H1 (cell line): Measurements from ENCODE around the gene CLUH. TPM values are rescaled to one million over a fixed set of nuclear protein-coding genes. Genes with fewer than 3 reads are reported as not detected.

Source experiments
- CTCF ChIA-PET: fragments of 300-600 bp; sonication (Branson Sonifier 250); formaldehyde crosslinking; loops from one replicate; lab custom pipeline; 2021; ENCODE audit not compliant: partially characterized antibody; lab: Charles Lee
- POLR2A ChIA-PET: fragments of 300-600 bp; sonication (Branson Sonifier 250); formaldehyde crosslinking; loops from one replicate; lab custom pipeline; 2021; ENCODE audit warnings: inconsistent platforms; ENCODE audit not compliant: partially characterized antibody; lab: Charles Lee
- DNase-seq, 2 experiments: peaks; one replicate each; pipeline versions ENCODE4 v3.0.0 to v3.0.0-alpha.2; 2010 to 2022; ENCODE audit warnings: low spot score in 2 of 2, low read depth in 1 of 2, mixed read lengths in 1 of 2
- FAIRE-seq: peaks from 2 replicates; lab custom pipeline; 2011; peaks lifted over from hg19 to GRCh38; lab: Jason Lieb, UNC
- H2AFZ ChIP-seq: 2 replicates; pipeline ENCODE4 v1.8.1; 2012; ENCODE audit warnings: low read length, inconsistent platforms
- H2AK5ac ChIP-seq: 2 replicates; pipeline ENCODE4 v1.6.1; 2013; ENCODE audit warnings: low read depth, low read length
- H2BK120ac ChIP-seq: replicated peaks from 2 replicates; pipeline ENCODE3; 2013; ENCODE audit warnings: low read depth, low read length, inconsistent platforms
- H2BK12ac ChIP-seq: 2 replicates; pipeline ENCODE4 v1.6.1; 2013; ENCODE audit warnings: low read depth, low read length
- H2BK15ac ChIP-seq: 2 replicates; pipeline ENCODE4 v1.6.1; 2013; ENCODE audit warnings: low read length
- H2BK20ac ChIP-seq: 2 replicates; pipeline ENCODE4 v1.6.1; 2013; ENCODE audit warnings: low read length
- H2BK5ac ChIP-seq: 2 replicates; pipeline ENCODE4 v1.6.1; 2013; ENCODE audit warnings: low read depth, low read length
- H3K14ac ChIP-seq: 2 replicates; pipeline ENCODE4 v1.6.1; 2013; ENCODE audit warnings: inconsistent platforms; ENCODE audit not compliant: insufficient read length
- H3K18ac ChIP-seq: 2 replicates; pipeline ENCODE4 v1.6.1; 2013; ENCODE audit warnings: low read length; ENCODE audit errors: extremely low read depth
- H3K23ac ChIP-seq: 2 replicates; pipeline ENCODE4 v1.6.1; 2013; ENCODE audit warnings: inconsistent platforms; ENCODE audit not compliant: insufficient read length
- H3K23me2 ChIP-seq: 2 replicates; pipeline ENCODE4 v1.6.1; 2013; ENCODE audit warnings: low read depth, low read length
- H3K27ac ChIP-seq: 2 replicates; pipeline ENCODE4 v1.6.1; 2011; ENCODE audit warnings: low read depth, low read length, inconsistent platforms
- H3K27me3 ChIP-seq, 4 experiments: replicated peaks in 1 of 4; 1 replicate in 1 of 4; 2 replicates in 3 of 4; pipeline versions ENCODE4 v1.6.1 to v1.8.1; 2011 to 2013; ENCODE audit warnings: low read length in 3 of 4, mild to moderate bottlenecking in 3 of 4, inconsistent platforms in 2 of 4, mixed read lengths in 2 of 4, moderate library complexity in 1 of 4; ENCODE audit not compliant: control insufficient read depth in 3 of 4, insufficient read depth in 3 of 4; ENCODE audit errors: extremely low read depth in 1 of 4
- H3K36me3 ChIP-seq, 4 experiments: 2 replicates each; pipeline versions ENCODE4 v1.6.1 to v1.8.1; 2011 to 2013; ENCODE audit warnings: mild to moderate bottlenecking in 4 of 4, low read length in 3 of 4, moderate library complexity in 2 of 4, control low read depth in 1 of 4, inconsistent platforms in 1 of 4; ENCODE audit not compliant: insufficient read depth in 4 of 4, control insufficient read depth in 2 of 4
- H3K4ac ChIP-seq: replicated peaks from 2 replicates; pipeline ENCODE3; 2013; ENCODE audit warnings: low read length, low read depth, mixed read lengths, inconsistent platforms; ENCODE audit not compliant: insufficient read length
- H3K4me1 ChIP-seq, 4 experiments: replicated peaks in 1 of 4; 1 replicate in 1 of 4; 2 replicates in 3 of 4; pipeline versions ENCODE4 v1.6.1 to v1.8.1; 2011 to 2013; ENCODE audit warnings: low read length in 3 of 4, inconsistent platforms in 2 of 4, mixed read lengths in 1 of 4; ENCODE audit not compliant: insufficient read depth in 4 of 4, control insufficient read depth in 3 of 4
- H3K4me2 ChIP-seq, 2 experiments: 2 replicates each; pipeline versions ENCODE4 v1.6.1 to v1.8.1; 2011 to 2013; ENCODE audit warnings: low read depth in 2 of 2, low read length in 2 of 2, control low read depth in 1 of 2, inconsistent platforms in 1 of 2, mild to moderate bottlenecking in 1 of 2; ENCODE audit not compliant: insufficient read depth in 1 of 2
- H3K4me3 ChIP-seq, 4 experiments: fragments of 200-600, 300-600 bp in 1 of 4; sonication (generic), shearing (Covaris generic), sonication (Bioruptor Twin) in 1 of 4; 2 replicates each; pipeline versions ENCODE4 v1.5.1 to v1.8.1; 2011 to 2016; ENCODE audit warnings: low read length in 4 of 4, low read depth in 3 of 4, control low read depth in 2 of 4, inconsistent platforms in 2 of 4, mild to moderate bottlenecking in 2 of 4, mixed read lengths in 1 of 4, moderate library complexity in 1 of 4; ENCODE audit not compliant: insufficient read depth in 2 of 4; ENCODE audit errors: extremely low read depth in 1 of 4
- H3K56ac ChIP-seq: replicated peaks from 2 replicates; pipeline ENCODE3; 2013; ENCODE audit warnings: low read depth, mild to moderate bottlenecking, mixed read lengths, low read length, inconsistent platforms; ENCODE audit not compliant: insufficient read length
- H3K79me1 ChIP-seq: 2 replicates; pipeline ENCODE4 v1.6.1; 2013; ENCODE audit warnings: low read depth, low read length, control low read depth
- H3K79me2 ChIP-seq, 2 experiments: 2 replicates each; pipeline versions ENCODE4 v1.6.1 to v1.8.1; 2012 to 2013; ENCODE audit warnings: low read length in 2 of 2, mild to moderate bottlenecking in 2 of 2, inconsistent platforms in 1 of 2; ENCODE audit not compliant: insufficient read depth in 2 of 2, control insufficient read depth in 1 of 2
- H3K9ac ChIP-seq, 4 experiments: replicated peaks in 1 of 4; 1 replicate in 1 of 4; 2 replicates in 3 of 4; pipeline versions ENCODE4 v1.6.1 to v1.8.1; 2011 to 2013; ENCODE audit warnings: low read depth in 3 of 4, low read length in 3 of 4, control low read depth in 2 of 4, mild to moderate bottlenecking in 2 of 4, moderate library complexity in 2 of 4, inconsistent platforms in 1 of 4; ENCODE audit errors: extremely low read depth in 1 of 4
- H3K9me3 ChIP-seq, 2 experiments: 2 replicates each; pipeline versions ENCODE4 v1.6.1 to v1.8.1; 2012 to 2013; ENCODE audit warnings: mild to moderate bottlenecking in 2 of 2, moderate library complexity in 2 of 2, control low read depth in 1 of 2, inconsistent platforms in 1 of 2, low read depth in 1 of 2, low read length in 1 of 2, mixed read lengths in 1 of 2; ENCODE audit not compliant: insufficient read depth in 2 of 2
- H4K20me1 ChIP-seq, 2 experiments: replicated peaks in 1 of 2; 2 replicates each; pipeline versions ENCODE3 to v1.8.1; 2011 to 2013; ENCODE audit warnings: inconsistent platforms in 2 of 2, low read length in 2 of 2, mild to moderate bottlenecking in 1 of 2; ENCODE audit not compliant: insufficient read depth in 2 of 2, control insufficient read depth in 1 of 2
- H4K5ac ChIP-seq: 2 replicates; pipeline ENCODE4 v1.6.1; 2013; ENCODE audit warnings: low read length, low read depth, mixed read lengths, inconsistent platforms; ENCODE audit not compliant: insufficient read length
- H4K8ac ChIP-seq: 2 replicates; pipeline ENCODE4 v1.8.0; 2013; ENCODE audit warnings: mild to moderate bottlenecking, moderate library complexity, low read length, inconsistent platforms; ENCODE audit not compliant: insufficient read depth; ENCODE audit errors: extremely low read depth
- H4K91ac ChIP-seq: replicated peaks from 2 replicates; pipeline ENCODE3; 2013; ENCODE audit warnings: low read length, mixed read lengths, inconsistent platforms; ENCODE audit not compliant: insufficient read length
- BACH1 ChIP-seq: IDR thresholded peaks from 2 replicates; pipeline ENCODE4 v1.6.1; 2012; ENCODE audit warnings: low read length, improper control_type of control experiment
- BCL11A ChIP-seq, 2 experiments: IDR thresholded peaks; one replicate each; pipeline ENCODE4 v1.6.1; 2011; ENCODE audit warnings: low read depth in 2 of 2, low read length in 2 of 2, mild to moderate bottlenecking in 2 of 2
- KDM4A ChIP-seq: IDR thresholded peaks from one replicate; pipeline ENCODE4 v1.7.1; 2012; ENCODE audit warnings: low read depth, mild to moderate bottlenecking, moderate library complexity, low read length, inconsistent platforms; ENCODE audit not compliant: severe bottlenecking
- RFX5 ChIP-seq: IDR thresholded peaks from 2 replicates; pipeline ENCODE4 v1.6.1; 2011; ENCODE audit warnings: low read depth, low read length, improper control_type of control experiment, borderline replicate concordance
- SAP30 ChIP-seq: fragments of 300-600 bp; sonication (generic); IDR thresholded peaks from 2 replicates; pipeline ENCODE4 v1.7.1; 2012; ENCODE audit warnings: low read length, moderate library complexity, mild to moderate bottlenecking, inconsistent platforms; ENCODE audit not compliant: insufficient read depth, insufficient replicate concordance
- SIRT6 ChIP-seq: IDR thresholded peaks from one replicate; pipeline ENCODE4 v1.7.1; 2012; ENCODE audit warnings: low read length, inconsistent platforms
- TBP ChIP-seq: IDR thresholded peaks from 2 replicates; pipeline ENCODE4 v1.6.1; 2011; ENCODE audit warnings: low read depth, low read length, improper control_type of control experiment
- WGBS, 2 experiments: shearing (Covaris generic) in 1 of 2; methylation state at CpG; one replicate each; pipeline versions ENCODE4 v1.1.6 to v1.1.7; 2013 to 2015; ENCODE audit warnings: low lambda C conversion rate in 2 of 2, mixed read lengths in 2 of 2, inconsistent platforms in 1 of 2, low coverage in 1 of 2, missing lambda C conversion rate in 1 of 2; ENCODE audit not compliant: insufficient replicate concordance in 2 of 2, insufficient coverage in 1 of 2, insufficient read length in 1 of 2; ENCODE audit errors: extremely low coverage in 1 of 2, missing lambda C conversion rate in 1 of 2; 5-methylcytosine and 5-hydroxymethylcytosine counted together
- polyA plus RNA-seq, 7 experiments: library from polyadenylated mRNA; depleted of rRNA in 3 of 7; stranded (reverse) in 5 of 7; unstranded in 2 of 7; fragments of >200 nt in 5 of 7; fragments of 200-250 nt in 2 of 7; gene quantifications; 1 replicate in 5 of 7; 2 replicates in 1 of 7; 4 replicates in 1 of 7; pipeline versions ENCODE4 v1.2.1 to v1.2.3, GENCODE V29; 2011 to 2013; ENCODE audit warnings: missing spikeins in 2 of 7, mixed read lengths in 2 of 7
- total RNA-seq: library from RNA; stranded (reverse); fragmentation: NEBNext Ultra II Directional; extraction: Animal tissue kit (Norgen Biotek cat#: 25700); gene quantifications from 2 replicates; pipeline ENCODE4 v1.2.1, GENCODE V29; 2021
- TF ChIP-seq, protein P1 (sequence below), 3 experiments: IDR thresholded peaks; 1 replicate in 2 of 3; 2 replicates in 1 of 3; pipeline versions ENCODE4 v1.5.1 to v1.6.1; 2011; ENCODE audit warnings: low read length in 3 of 3, mild to moderate bottlenecking in 3 of 3, inconsistent platforms in 2 of 3, low read depth in 1 of 3, moderate library complexity in 1 of 3; ENCODE audit not compliant: insufficient read depth in 1 of 3; ENCODE audit errors: control extremely low read depth in 1 of 3
- TF ChIP-seq, protein P2 (sequence below): IDR thresholded peaks from 2 replicates; pipeline ENCODE4 v1.6.1; 2011; ENCODE audit warnings: low read length, improper control_type of control experiment

The CLUH gene
- total and polyA plus RNA-seq, 2 of the 8 experiments (the other 6 are each of a cell fraction or from before 2014, with no cell fraction given), result 33.6 to 98.6 TPM

DNA sequence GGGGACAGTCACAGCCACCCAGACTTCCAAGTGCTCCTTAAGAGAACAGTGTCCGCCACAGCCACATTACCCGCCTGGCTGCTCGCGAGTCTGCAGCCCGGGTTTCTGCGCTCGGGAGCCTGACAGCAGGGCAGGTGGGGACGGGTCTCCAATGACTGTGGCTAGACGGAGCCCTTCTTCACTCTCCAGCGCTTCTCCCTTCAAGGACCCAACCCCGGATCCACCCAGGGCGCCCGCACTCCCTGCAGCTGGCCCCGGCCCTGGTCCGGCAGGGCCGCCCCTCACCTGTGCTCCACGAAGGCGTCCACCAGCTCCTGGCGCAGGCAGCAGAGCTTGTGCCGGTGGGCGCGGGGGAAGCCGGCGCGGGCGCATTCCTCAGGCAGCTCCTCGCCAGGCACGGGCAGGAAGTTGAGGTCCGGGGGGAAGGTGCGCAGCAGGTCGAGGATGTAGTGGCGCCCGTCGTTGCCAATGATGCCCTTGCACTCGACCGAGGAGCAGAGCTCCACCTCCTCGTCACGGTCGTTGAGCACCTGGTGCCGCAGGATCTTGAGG, 13.9 kb downstream of the CLUH start:
- 96% methylated on average over 38 of the region's 40 CpGs; no CpG with 5 or more reads in 1 of the 2 experiments for WGBS, 2 experiments
- H3K36me3 ChIP-seq, result peaks cover 0 to 58% (median 18%) of the 10 kb centered on the region in 4 experiments; a peak in 7 of 8 replicates
- no peak overlapping the region for H3K14ac ChIP-seq
- no peak overlapping the region for H3K27ac ChIP-seq
- no peak overlapping the region for H3K4me3 ChIP-seq
- H2AK5ac ChIP-seq, result no peak overlapping the region
- no peaks in the 10 kb centered on the region; a peak in 1 of 7 replicates for H3K4me1 ChIP-seq
- no peak overlapping the region for H3K4me2 ChIP-seq
- FAIRE-seq (no peak), DNase-seq (no peak)
- H4K20me1 ChIP-seq, result peaks cover 0 to 13% of the 10 kb centered on the region in 2 experiments
- H4K91ac ChIP-seq, result no peak overlapping the region
- no peak overlapping the region for H2BK15ac ChIP-seq
- ChIA-PET POLR2A (interaction anchor here (0.6 to 2.2 kb wide), 5 partner anchors 9 to 361 kb away, joined by 3 to 6 read pairs (median 3); partner anchors contain the start of gene TSR1), CTCF (interaction anchor here (0.6 to 4.5 kb wide), 5 partner anchors 10 to 282 kb away, joined by 3 to 30 read pairs (median 8); no protein-coding TSS in a partner anchor)
- no peak overlapping the region for H2AFZ ChIP-seq
- H2BK20ac ChIP-seq, result no peak overlapping the region
- H3K9ac ChIP-seq, result no peak overlapping the region
- no peak overlapping the region; the same call in 1 of the 2 replicates for H4K8ac ChIP-seq
- no peaks in the 10 kb centered on the region for H3K79me2 ChIP-seq
- H4K5ac ChIP-seq, result no peak overlapping the region
- no peaks in the 10 kb centered on the region for H3K23me2 ChIP-seq
- no peak overlapping the region for H2BK5ac ChIP-seq
- H2BK12ac ChIP-seq, result no peak overlapping the region
- no peak overlapping the region for H3K18ac ChIP-seq
- no peaks in the 10 kb centered on the region; the same call in 1 of the 2 replicates for H3K79me1 ChIP-seq
- H3K23ac ChIP-seq, result no peak overlapping the region
- H3K9me3 ChIP-seq, result no peaks in the 10 kb centered on the region
- no peak overlapping the region for H3K4ac ChIP-seq
- no peak overlapping the region for H2BK120ac ChIP-seq
- H3K27me3 ChIP-seq, result no peaks in the 10 kb centered on the region
- no peak overlapping the region for H3K56ac ChIP-seq
- TF ChIP-seq SIRT6, result no peak
- no peak for TF ChIP-seq RFX5
- TF ChIP-seq TBP, result no peak
- TF ChIP-seq BACH1, result no peak
- no peak for TF ChIP-seq BCL11A (IDR thresholded peaks at IDR 0.05; ENCODE audit: low read depth in 2 of 2, low read length in 2 of 2)
- no peak for TF ChIP-seq SAP30
- TF ChIP-seq KDM4A, result no peak
- TF ChIP-seq, protein P1, sequence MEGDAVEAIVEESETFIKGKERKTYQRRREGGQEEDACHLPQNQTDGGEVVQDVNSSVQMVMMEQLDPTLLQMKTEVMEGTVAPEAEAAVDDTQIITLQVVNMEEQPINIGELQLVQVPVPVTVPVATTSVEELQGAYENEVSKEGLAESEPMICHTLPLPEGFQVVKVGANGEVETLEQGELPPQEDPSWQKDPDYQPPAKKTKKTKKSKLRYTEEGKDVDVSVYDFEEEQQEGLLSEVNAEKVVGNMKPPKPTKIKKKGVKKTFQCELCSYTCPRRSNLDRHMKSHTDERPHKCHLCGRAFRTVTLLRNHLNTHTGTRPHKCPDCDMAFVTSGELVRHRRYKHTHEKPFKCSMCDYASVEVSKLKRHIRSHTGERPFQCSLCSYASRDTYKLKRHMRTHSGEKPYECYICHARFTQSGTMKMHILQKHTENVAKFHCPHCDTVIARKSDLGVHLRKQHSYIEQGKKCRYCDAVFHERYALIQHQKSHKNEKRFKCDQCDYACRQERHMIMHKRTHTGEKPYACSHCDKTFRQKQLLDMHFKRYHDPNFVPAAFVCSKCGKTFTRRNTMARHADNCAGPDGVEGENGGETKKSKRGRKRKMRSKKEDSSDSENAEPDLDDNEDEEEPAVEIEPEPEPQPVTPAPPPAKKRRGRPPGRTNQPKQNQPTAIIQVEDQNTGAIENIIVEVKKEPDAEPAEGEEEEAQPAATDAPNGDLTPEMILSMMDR (IDR thresholded peaks at IDR 0.05; ENCODE audit: control extremely low read depth in 1 of 3, insufficient read depth in 1 of 3, low read depth in 1 of 3, low read length in 3 of 3), result no peak
- TF ChIP-seq, protein P2, sequence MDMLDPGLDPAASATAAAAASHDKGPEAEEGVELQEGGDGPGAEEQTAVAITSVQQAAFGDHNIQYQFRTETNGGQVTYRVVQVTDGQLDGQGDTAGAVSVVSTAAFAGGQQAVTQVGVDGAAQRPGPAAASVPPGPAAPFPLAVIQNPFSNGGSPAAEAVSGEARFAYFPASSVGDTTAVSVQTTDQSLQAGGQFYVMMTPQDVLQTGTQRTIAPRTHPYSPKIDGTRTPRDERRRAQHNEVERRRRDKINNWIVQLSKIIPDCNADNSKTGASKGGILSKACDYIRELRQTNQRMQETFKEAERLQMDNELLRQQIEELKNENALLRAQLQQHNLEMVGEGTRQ, result no peak
